Mucosa of rectum (tissue), 2 donors: ENCODE measurements around the gene TDRKH.

ENCODE experiments used
- H3K27ac ChIP-seq, 2 donors: one replicate each; pipeline ENCODE4 v1.7.0; 2013; ENCODE audit warnings: inconsistent platforms in 2 of 2, low read depth in 2 of 2, low read length in 2 of 2
- H3K27me3 ChIP-seq, 2 donors: one replicate each; pipeline ENCODE4 v1.7.0; 2013; ENCODE audit warnings: low read length in 2 of 2; ENCODE audit not compliant: control insufficient read depth in 2 of 2, insufficient read depth in 2 of 2
- H3K36me3 ChIP-seq, 2 donors: one replicate each; pipeline ENCODE4 v1.7.0; 2013; ENCODE audit warnings: low read length in 2 of 2; ENCODE audit not compliant: control insufficient read depth in 2 of 2, insufficient read depth in 2 of 2
- H3K4me1 ChIP-seq, 2 donors: one replicate each; pipeline ENCODE4 v1.7.0; 2013; ENCODE audit warnings: low read length in 2 of 2, mild to moderate bottlenecking in 1 of 2; ENCODE audit not compliant: control insufficient read depth in 2 of 2, insufficient read depth in 2 of 2
- H3K4me3 ChIP-seq, 2 donors: one replicate each; pipeline ENCODE4 v1.7.0; 2013; ENCODE audit warnings: low read length in 2 of 2
- H3K9ac ChIP-seq, 2 donors: one replicate each; pipeline ENCODE4 v1.7.0; 2013; ENCODE audit warnings: low read length in 2 of 2, low read depth in 1 of 2, mild to moderate bottlenecking in 1 of 2
- H3K9me3 ChIP-seq, 2 donors: one replicate each; pipeline ENCODE4 v1.7.0; 2013; ENCODE audit warnings: low read length in 2 of 2; ENCODE audit not compliant: control insufficient read depth in 2 of 2
- donor health status: healthy.
- donor health status: Normal muscosa, but diverticular disease.

TDRKH gene

DNA sequence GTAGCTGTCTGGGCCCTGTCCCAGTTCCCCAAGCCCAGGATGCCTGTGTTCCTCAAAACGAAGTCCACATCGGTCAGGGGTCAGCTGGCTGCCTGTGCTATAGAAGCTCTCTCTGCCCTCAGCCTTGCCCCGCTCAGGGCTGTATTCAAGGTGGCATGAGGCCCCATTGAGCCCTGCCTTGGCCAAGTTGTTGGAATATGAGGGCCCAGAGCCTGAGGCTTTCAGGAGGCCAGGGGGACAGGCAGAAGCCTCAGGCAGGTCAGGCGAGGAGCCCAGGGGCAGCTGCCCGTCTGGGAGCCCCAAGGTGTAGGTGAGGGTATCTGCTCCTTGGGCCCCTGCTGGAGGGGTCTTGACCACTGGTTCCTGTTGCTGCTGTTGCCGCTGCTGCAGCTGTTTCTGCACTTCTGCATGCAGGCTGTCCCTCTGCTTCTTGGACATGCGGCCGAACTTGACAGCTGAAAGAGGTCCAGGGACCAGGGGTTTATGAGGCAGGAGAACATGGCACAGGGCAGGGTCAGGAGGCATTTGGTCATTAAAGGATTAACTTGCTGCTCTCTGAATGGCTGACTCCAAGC, 24.8 kb upstream of the TDRKH start:
- H3K9ac ChIP-seq, result no peak overlapping the region
- H3K27ac ChIP-seq, result no peak overlapping the region
- H3K36me3 ChIP-seq, result peaks cover 6 to 13% of the 10 kb centered on the region in 2 donors
- H3K4me1 ChIP-seq, result no peaks in the 10 kb centered on the region
- no peaks in the 10 kb centered on the region for H3K27me3 ChIP-seq
- no peaks in the 10 kb centered on the region for H3K9me3 ChIP-seq
- H3K4me3 ChIP-seq, result no peak overlapping the region

DNA sequence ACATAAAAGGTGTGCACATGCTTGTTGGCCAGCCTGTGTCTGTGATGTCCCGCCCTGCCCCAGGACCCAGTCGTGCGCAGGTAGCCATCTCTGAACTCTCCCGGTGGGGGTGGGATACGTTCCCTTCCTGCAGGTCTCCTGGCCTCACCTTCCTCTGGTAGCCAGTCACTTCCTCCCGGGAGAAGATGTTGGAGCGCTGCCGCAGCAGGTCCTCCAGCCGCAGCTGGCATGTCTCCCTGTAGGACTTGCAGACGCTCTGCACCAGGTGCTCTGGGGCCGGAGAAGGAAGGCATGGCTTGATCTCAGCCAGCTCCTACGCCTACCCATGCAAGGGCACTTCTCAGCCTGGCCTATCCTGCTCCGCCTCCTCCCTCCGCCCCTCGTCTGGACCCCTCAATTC, 24.1 kb upstream of the TDRKH start:
- H3K36me3 ChIP-seq, result peaks cover 6 to 14% of the 10 kb centered on the region in 2 donors
- no peaks in the 10 kb centered on the region for H3K9me3 ChIP-seq
- H3K4me1 ChIP-seq, result no peaks in the 10 kb centered on the region
- no peaks in the 10 kb centered on the region for H3K27me3 ChIP-seq
- H3K4me3 ChIP-seq, result no peak overlapping the region
- H3K27ac ChIP-seq, result no peak overlapping the region
- no peak overlapping the region for H3K9ac ChIP-seq

DNA sequence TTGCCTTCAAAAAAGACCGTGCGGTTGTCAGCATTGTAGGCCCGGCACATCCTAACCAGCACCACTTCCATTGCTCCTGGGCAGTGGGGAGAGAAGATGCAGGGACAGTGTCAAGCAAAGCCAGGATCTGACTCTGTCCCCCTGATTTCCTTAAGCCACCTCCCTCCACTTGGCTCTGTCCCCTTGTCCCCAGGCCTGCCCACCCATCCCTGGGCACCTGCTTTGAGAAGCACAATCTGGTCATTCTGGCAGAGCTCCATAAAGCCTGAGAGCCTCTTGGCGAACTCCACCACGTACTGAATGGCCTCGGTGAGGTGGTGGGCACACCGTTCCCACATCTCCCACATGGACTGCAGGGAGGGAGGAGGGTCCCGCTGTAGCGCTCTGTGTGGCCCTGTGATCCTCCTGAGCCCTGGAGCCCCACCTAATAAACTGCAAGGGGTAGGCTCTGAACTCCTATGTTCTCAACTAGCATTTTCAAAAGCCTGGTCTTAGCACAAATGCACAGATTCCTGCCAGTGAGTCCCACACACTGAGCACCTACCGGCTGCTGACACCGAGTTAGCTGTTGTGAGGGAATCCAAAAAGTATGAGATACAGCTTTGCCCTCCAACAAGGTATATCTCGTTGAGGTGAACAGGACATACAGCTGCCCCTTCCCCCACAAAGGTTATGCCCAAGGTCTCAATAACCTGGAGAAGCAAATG, 23.1 kb upstream of the TDRKH start:
- peaks cover 6 to 15% of the 10 kb centered on the region in 2 donors for H3K36me3 ChIP-seq
- no peaks in the 10 kb centered on the region for H3K4me1 ChIP-seq
- no peaks in the 10 kb centered on the region for H3K27me3 ChIP-seq
- no peaks in the 10 kb centered on the region for H3K9me3 ChIP-seq
- no peak overlapping the region for H3K9ac ChIP-seq
- no peak overlapping the region for H3K4me3 ChIP-seq
- no peak overlapping the region for H3K27ac ChIP-seq

DNA sequence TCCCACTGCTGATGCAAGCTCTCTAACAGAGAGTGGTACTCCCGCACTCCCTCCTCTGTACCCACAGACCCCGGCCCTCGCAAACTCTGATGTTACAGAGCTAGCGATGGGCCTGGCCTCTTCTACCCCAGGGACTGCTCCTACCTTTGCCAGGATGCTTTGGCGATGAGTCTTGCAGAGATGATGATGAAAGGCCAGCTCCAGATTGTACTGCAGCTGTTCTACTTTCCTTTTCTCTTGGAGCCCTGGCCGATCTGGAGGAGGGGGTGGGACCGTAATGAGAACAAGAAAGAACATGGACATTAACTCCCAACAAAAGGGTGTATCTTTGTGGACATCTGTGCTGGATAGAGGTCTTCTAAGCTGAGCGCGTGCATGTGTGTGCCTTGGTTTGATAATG, 20.9 kb upstream of the TDRKH start:
- no peak overlapping the region for H3K4me3 ChIP-seq
- no peaks in the 10 kb centered on the region for H3K9me3 ChIP-seq
- no peak overlapping the region for H3K27ac ChIP-seq
- peaks cover 14 to 15% of the 10 kb centered on the region in 2 donors for H3K36me3 ChIP-seq
- H3K27me3 ChIP-seq, result no peaks in the 10 kb centered on the region
- no peak overlapping the region for H3K9ac ChIP-seq
- H3K4me1 ChIP-seq, result no peaks in the 10 kb centered on the region

DNA sequence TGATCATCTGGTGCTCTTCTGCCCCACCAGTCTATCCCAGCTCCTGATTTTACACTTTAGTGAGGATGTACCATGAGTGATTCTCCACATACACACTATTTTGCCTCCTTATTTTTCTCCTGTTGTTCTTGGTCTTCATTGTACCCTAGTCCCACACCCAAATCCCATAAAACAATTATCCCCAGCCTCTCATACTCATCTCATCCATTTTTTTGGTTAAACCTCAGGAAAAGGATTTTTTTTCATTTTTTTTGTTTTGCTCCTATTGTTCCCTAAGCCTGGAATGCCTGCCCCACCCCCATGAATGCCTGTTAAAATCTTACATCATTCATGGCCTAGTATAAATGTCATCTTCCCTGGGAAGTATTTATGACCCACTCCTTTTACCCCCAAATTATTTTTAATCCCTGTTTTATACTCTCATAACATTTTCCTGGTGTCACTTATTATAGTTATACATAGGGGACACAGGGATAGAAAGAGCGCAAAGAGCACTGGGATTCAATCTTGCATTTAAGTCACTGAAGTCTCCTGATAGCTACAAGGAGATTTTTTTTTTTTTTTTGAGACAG, 19.8 kb upstream of the TDRKH start:
- H3K9ac ChIP-seq, result no peak overlapping the region

DNA sequence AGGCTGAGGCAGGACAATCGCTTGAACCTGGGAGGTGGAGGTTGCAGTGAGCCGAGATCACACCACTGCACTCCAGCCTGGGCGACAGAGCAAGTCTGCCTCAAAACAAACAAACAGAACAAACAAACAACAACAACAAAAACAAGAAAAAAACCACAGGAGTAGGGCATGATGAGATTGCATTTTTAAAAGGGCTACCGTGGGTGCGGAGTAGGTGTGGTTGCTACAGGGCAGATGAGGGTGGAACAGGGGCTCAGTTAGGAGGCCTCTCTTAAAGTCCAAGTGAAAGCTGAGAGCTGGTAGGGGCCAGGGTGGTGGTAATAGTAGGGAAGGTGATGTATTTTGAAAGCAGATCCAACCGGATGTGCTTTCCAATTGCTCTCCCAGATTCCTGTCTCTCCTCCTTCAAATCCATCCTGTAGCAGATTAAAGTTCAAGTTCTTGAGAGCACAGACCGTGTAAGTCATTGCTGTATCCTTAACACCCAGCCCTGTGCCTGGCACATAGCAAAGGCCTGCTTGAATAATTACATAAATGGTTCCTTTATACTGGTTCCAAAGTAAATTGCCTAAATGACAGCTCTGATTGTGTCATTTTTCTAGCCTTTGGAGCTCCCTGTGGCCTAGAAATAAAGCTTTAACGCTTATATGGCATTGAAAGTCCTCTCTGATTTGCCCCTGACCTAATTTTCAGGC, 19.1 kb upstream of the TDRKH start:
- H3K9ac ChIP-seq, result no peak overlapping the region
- peaks cover 7 to 12% of the 10 kb centered on the region in 2 donors for H3K36me3 ChIP-seq
- no peak overlapping the region for H3K4me3 ChIP-seq
- H3K9me3 ChIP-seq, result no peaks in the 10 kb centered on the region
- H3K27me3 ChIP-seq, result no peaks in the 10 kb centered on the region
- no peak overlapping the region for H3K27ac ChIP-seq
- H3K4me1 ChIP-seq, result no peaks in the 10 kb centered on the region

More for the DNA sequence above, 19.8 kb upstream of the TDRKH start:
- Histone ChIP-seq H3K4me1 (no peaks in the 10 kb centered on the region), H3K27me3 (no peaks in the 10 kb centered on the region), H3K4me3 (no peak overlapping the region), H3K36me3 (peaks cover 12 to 13% of the 10 kb centered on the region in 2 donors), H3K27ac (no peak overlapping the region), H3K9me3 (no peaks in the 10 kb centered on the region)

DNA sequence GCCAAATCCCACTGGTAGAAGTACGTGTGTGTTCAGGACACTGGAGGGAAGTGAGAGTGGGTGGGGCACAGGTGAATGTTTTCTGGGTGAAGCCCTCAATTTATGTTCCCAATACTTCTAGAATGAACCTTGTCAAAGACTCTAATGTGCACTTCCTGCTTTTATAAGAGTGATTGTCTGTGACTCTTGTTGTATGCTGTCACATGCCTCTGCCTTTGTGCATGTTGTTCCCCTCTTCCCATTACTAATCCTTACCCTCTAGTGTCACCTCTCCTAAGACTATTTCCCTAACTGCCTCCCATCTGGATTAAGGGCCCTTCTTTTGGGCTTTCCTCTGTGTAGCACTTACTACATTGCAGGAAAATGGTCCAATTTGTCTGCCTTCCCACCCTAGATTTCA, 17.5 kb upstream of the TDRKH start:
- H3K36me3 ChIP-seq, result peaks cover 5 to 10% of the 10 kb centered on the region in 2 donors
- no peak overlapping the region for H3K4me3 ChIP-seq
- H3K27ac ChIP-seq, result no peak overlapping the region
- no peak overlapping the region for H3K9ac ChIP-seq
- H3K27me3 ChIP-seq, result no peaks in the 10 kb centered on the region
- no peaks in the 10 kb centered on the region for H3K4me1 ChIP-seq
- H3K9me3 ChIP-seq, result no peaks in the 10 kb centered on the region

DNA sequence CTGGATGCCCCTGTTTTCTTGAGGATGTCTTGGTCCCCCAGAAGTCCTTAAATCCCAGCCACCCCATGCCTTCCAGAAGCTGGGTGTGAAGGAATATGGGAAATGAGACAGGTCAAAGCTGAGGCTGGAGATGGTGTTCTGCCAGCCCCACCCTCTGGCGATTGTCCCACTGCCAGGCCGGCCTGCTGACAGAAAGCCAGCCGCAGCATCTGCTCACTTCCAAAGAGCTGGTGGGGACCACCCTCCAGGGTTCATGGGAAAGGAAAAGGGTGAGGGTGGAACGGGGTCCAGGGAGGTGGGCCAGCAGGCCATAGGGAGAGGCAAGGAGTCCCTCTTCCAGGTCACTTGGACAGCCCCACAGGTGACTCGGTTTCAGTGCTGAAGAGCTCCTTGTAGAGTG, 16.8 kb upstream of the TDRKH start:
- Histone ChIP-seq H3K27me3 (no peaks in the 10 kb centered on the region), H3K4me1 (no peaks in the 10 kb centered on the region), H3K27ac (no peak overlapping the region), H3K36me3 (peaks cover 5 to 10% of the 10 kb centered on the region in 2 donors), H3K9me3 (no peaks in the 10 kb centered on the region), H3K9ac (no peak overlapping the region), H3K4me3 (no peak overlapping the region)

DNA sequence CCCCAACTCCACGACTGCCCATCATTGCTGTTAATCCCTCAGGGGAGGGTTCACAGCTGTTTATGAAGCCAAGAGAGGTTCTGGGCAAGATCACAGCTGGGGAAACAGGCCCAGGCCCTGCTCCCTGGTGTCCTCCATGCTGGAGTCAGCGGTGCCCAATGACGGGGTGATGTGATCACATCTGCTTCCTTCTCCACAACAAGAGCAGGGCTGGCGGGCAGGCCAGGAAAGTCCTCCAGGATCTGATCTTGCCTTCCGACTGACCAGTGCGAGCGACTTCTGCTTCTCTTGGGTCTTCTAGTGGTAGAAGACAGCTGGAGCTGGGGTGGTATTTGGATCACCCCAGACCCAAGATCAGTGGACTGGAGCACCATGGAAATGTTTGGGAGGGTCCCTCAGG, 15.9 kb upstream of the TDRKH start:
- H3K27me3 ChIP-seq, result no peaks in the 10 kb centered on the region
- H3K4me1 ChIP-seq, result no peaks in the 10 kb centered on the region
- no peak overlapping the region for H3K27ac ChIP-seq
- H3K9ac ChIP-seq, result no peak overlapping the region
- no peaks in the 10 kb centered on the region for H3K9me3 ChIP-seq
- H3K36me3 ChIP-seq, result peaks cover 3 to 10% of the 10 kb centered on the region in 2 donors
- H3K4me3 ChIP-seq, result no peak overlapping the region
